ENCODE data around the gene GALM. TPM values are rescaled to one million over a fixed set of nuclear protein-coding genes. Genes with fewer than 3 reads are reported as not detected.
"Not testable (repeated sequence)": the region's sequence is repeated elsewhere in the genome, so short reads cannot be mapped to it uniquely, and the experiment has no call there.

GALM gene
- total RNA-seq, 1 donor from 2014 or later, result 46.3 TPM

- H3K4me3 Mint-ChIP-seq (ENCODE audit: low read depth), result no peak overlapping the region
- H3K27ac Mint-ChIP-seq, result peak overlapping the region; percentile 9
- H3K9me3 Mint-ChIP-seq (ENCODE audit: low read depth), result peaks cover 5% of the 10 kb centered on the region
- no peak for TF ChIP-seq CTCF (IDR thresholded peaks at IDR 0.05; ENCODE audit: unreplicated experiment)
- no peak for DNase-seq (ENCODE audit: low spot score, unreplicated experiment)
- peaks cover 6% of the 10 kb centered on the region for H3K4me1 Mint-ChIP-seq (ENCODE audit: low read depth)
- no peaks in the 10 kb centered on the region for H3K27me3 Mint-ChIP-seq
- peaks cover 16% of the 10 kb centered on the region for H3K36me3 Mint-ChIP-seq (ENCODE audit: insufficient read depth)
These were observed 35.1 kb downstream of the GALM start for GRCh38 chr2:38700881-38701458.

- Mint-ChIP-seq H3K9me3 (ENCODE audit: low read depth) (peaks cover 5% of the 10 kb centered on the region), H3K27me3 (no peaks in the 10 kb centered on the region), H3K36me3 (ENCODE audit: insufficient read depth) (peaks cover 15% of the 10 kb centered on the region), H3K4me3 (ENCODE audit: low read depth) (no peak overlapping the region), H3K4me1 (ENCODE audit: low read depth) (peaks cover 6% of the 10 kb centered on the region), H3K27ac (no peak overlapping the region)
- no peak for DNase-seq (ENCODE audit: low spot score, unreplicated experiment)
- no peak for TF ChIP-seq CTCF (IDR thresholded peaks at IDR 0.05; ENCODE audit: unreplicated experiment)
These were observed 35.6 kb downstream of the GALM start for GRCh38 chr2:38701542-38701941.

GRCh38 chr2:38702413-38702812 is 36.5 kb downstream of the GALM start:
- Mint-ChIP-seq H3K27me3 (no peaks in the 10 kb centered on the region), H3K4me1 (ENCODE audit: low read depth) (peaks cover 6% of the 10 kb centered on the region), H3K9me3 (ENCODE audit: low read depth) (peaks cover 5% of the 10 kb centered on the region), H3K36me3 (ENCODE audit: insufficient read depth) (peaks cover 15% of the 10 kb centered on the region), H3K27ac (no peak overlapping the region), H3K4me3 (ENCODE audit: low read depth) (no peak overlapping the region)
- no peak for DNase-seq (ENCODE audit: low spot score, unreplicated experiment)
- no peak for TF ChIP-seq CTCF (IDR thresholded peaks at IDR 0.05; ENCODE audit: unreplicated experiment)

- H3K36me3 Mint-ChIP-seq (ENCODE audit: insufficient read depth), result peaks cover 13% of the 10 kb centered on the region
- H3K9me3 Mint-ChIP-seq (ENCODE audit: low read depth); DNase-seq (ENCODE audit: low spot score, unreplicated experiment); H3K27me3 Mint-ChIP-seq; H3K4me1 Mint-ChIP-seq (ENCODE audit: low read depth); H3K4me3 Mint-ChIP-seq (ENCODE audit: low read depth); H3K27ac Mint-ChIP-seq: not testable (repeated sequence)
These were observed 37.4 kb downstream of the GALM start for GRCh38 chr2:38703336-38703735.

GRCh38 chr2:38704664-38705063 is 38.8 kb downstream of the GALM start:
- Mint-ChIP-seq H3K9me3 (ENCODE audit: low read depth) (peaks cover 5% of the 10 kb centered on the region), H3K4me1 (ENCODE audit: low read depth) (peaks cover 6% of the 10 kb centered on the region), H3K4me3 (ENCODE audit: low read depth) (no peak overlapping the region), H3K27me3 (no peaks in the 10 kb centered on the region), H3K27ac (no peak overlapping the region), H3K36me3 (ENCODE audit: insufficient read depth) (peaks cover 13% of the 10 kb centered on the region)
- no peak for TF ChIP-seq CTCF (IDR thresholded peaks at IDR 0.05; ENCODE audit: unreplicated experiment)
- DNase-seq (ENCODE audit: low spot score, unreplicated experiment), result no peak

- Mint-ChIP-seq H3K27me3 (no peaks in the 10 kb centered on the region), H3K9me3 (ENCODE audit: low read depth) (peaks cover 4% of the 10 kb centered on the region), H3K36me3 (ENCODE audit: insufficient read depth) (peaks cover 13% of the 10 kb centered on the region), H3K4me3 (ENCODE audit: low read depth) (no peak overlapping the region), H3K27ac (no peak overlapping the region), H3K4me1 (ENCODE audit: low read depth) (peaks cover 4% of the 10 kb centered on the region)
- TF ChIP-seq CTCF (IDR thresholded peaks at IDR 0.05; ENCODE audit: unreplicated experiment), result no peak
- DNase-seq (ENCODE audit: low spot score, unreplicated experiment), result no peak
These were observed 41.0 kb downstream of the GALM start for GRCh38 chr2:38706846-38707345.

- peaks cover 15% of the 10 kb centered on the region for H3K36me3 Mint-ChIP-seq (ENCODE audit: insufficient read depth)
- H3K4me3 Mint-ChIP-seq (ENCODE audit: low read depth); H3K27me3 Mint-ChIP-seq; H3K9me3 Mint-ChIP-seq (ENCODE audit: low read depth); DNase-seq (ENCODE audit: low spot score, unreplicated experiment); H3K4me1 Mint-ChIP-seq (ENCODE audit: low read depth): not testable (repeated sequence)
- H3K27ac Mint-ChIP-seq, result peak overlapping the region; percentile 79
These were observed 42.6 kb downstream of the GALM start for GRCh38 chr2:38708491-38708890.

Data from progenitor cell of endocrine pancreas (in vitro differentiated cells).